ENCODE results near the gene LRRC15.

LRRC15 gene

DNA sequence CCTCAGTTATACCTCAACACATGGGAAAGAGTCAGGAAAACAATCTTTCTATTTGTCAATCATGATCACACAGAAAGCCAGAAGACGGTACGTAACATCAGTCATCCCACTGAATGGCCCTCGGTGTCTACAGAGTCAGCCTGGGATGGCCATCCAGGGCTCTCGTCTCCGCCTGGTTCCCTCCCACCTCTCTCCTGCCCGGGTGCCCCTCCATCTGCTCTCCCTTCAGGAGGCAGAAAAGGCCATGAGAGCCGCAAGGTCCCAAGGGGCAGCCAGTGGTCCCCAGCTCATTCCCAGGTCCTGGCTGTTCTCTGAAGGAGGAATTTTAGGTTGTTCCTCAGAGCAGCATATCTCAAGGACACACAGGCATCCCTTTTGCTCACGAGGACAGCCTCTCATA, 4.4 kb upstream of the LRRC15 start:
- Histone ChIP-seq H3K4me3 (ENCODE audit: low read depth, low read length) (no peak overlapping the region), H3K9me3 (no peaks in the 10 kb centered on the region), H3K4me1 (no peaks in the 10 kb centered on the region), H3K36me3 (no peaks in the 10 kb centered on the region), H3K27me3 (no peaks in the 10 kb centered on the region)
- TF ChIP-seq, protein P1, sequence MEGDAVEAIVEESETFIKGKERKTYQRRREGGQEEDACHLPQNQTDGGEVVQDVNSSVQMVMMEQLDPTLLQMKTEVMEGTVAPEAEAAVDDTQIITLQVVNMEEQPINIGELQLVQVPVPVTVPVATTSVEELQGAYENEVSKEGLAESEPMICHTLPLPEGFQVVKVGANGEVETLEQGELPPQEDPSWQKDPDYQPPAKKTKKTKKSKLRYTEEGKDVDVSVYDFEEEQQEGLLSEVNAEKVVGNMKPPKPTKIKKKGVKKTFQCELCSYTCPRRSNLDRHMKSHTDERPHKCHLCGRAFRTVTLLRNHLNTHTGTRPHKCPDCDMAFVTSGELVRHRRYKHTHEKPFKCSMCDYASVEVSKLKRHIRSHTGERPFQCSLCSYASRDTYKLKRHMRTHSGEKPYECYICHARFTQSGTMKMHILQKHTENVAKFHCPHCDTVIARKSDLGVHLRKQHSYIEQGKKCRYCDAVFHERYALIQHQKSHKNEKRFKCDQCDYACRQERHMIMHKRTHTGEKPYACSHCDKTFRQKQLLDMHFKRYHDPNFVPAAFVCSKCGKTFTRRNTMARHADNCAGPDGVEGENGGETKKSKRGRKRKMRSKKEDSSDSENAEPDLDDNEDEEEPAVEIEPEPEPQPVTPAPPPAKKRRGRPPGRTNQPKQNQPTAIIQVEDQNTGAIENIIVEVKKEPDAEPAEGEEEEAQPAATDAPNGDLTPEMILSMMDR (IDR thresholded peaks at IDR 0.05; ENCODE audit: low read depth, low read length): no peak
- DNase-seq: no peak

DNA sequence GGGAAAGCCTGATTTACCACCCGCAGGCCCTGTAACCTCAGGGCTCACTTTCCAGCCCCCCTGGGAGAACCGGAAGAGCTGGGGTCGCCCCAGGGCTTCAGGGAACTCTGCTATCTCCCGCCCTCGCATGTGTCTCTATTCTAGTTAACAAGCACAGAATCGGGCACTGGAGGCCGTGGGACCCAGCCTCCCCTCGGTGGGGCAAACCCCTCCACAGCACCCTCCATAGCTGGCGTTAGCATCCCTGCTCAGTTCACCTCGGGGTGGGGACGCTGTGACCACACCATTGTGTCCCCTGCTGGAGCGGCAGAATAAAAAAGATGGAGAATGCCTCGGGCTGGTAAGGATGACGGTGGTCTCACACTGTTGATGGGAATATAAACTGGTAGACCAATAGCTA, 3.5 kb upstream of the LRRC15 start:
- Histone ChIP-seq H3K4me3 (ENCODE audit: low read depth, low read length) (no peak overlapping the region), H3K9me3 (no peaks in the 10 kb centered on the region), H3K4me1 (no peaks in the 10 kb centered on the region), H3K36me3 (no peaks in the 10 kb centered on the region), H3K27me3 (no peaks in the 10 kb centered on the region)
- TF ChIP-seq, protein P1 (IDR thresholded peaks at IDR 0.05; ENCODE audit: low read depth, low read length): no peak
- DNase-seq: no peak

DNA sequence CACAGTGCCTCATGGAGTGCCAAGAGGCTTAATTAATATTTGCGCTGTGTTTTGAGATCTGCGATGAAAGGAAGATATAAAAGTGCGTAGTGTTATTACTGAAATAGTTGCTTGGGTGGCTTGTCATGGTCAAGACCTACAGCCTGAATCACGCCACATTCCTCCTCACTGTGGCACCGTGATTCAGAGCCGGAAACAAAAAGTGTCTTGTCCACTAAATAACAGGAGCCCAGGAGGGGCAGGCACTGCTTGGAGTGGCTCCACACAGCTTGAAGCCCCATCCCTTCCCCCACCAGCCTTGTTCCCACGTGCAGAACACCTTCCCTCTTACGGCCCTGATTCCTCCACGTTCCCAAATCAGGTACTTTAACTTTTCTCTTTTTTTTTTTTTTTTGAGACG, 1.2 kb upstream of the LRRC15 start:
- DNase-seq: no peak
- TF ChIP-seq, protein P1 (IDR thresholded peaks at IDR 0.05; ENCODE audit: low read depth, low read length): no peak
- Histone ChIP-seq H3K36me3 (no peaks in the 10 kb centered on the region), H3K9me3 (no peaks in the 10 kb centered on the region), H3K27me3 (no peaks in the 10 kb centered on the region), H3K4me3 (ENCODE audit: low read depth, low read length) (no peak overlapping the region), H3K4me1 (no peaks in the 10 kb centered on the region)

DNA sequence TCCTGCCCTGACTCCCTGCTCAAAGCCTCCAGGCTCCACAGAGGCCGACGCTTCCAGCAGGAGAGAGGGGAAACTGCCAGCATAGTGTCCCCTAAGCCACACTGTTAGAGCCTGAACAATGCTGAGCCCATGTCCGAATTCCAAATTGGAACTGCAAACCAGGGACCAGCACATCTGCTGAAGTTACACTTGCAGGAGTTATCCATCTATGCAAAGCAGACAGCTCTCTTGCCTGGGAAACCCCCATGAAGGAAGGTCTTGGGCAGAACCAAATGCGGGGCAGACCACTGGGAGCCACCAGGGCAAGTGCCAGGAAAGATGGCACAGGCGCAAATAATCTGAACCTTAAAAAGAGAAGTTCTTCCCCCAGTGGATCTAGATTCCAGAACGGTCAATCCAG, 625 bp downstream of the LRRC15 start:
- Histone ChIP-seq H3K27me3 (no peaks in the 10 kb centered on the region), H3K9me3 (no peaks in the 10 kb centered on the region), H3K4me1 (peaks cover 6% of the 10 kb centered on the region), H3K36me3 (no peaks in the 10 kb centered on the region), H3K4me3 (ENCODE audit: low read depth, low read length) (no peak overlapping the region)
- no peak for DNase-seq
- TF ChIP-seq, protein P1 (IDR thresholded peaks at IDR 0.05; ENCODE audit: low read depth, low read length): no peak

DNA sequence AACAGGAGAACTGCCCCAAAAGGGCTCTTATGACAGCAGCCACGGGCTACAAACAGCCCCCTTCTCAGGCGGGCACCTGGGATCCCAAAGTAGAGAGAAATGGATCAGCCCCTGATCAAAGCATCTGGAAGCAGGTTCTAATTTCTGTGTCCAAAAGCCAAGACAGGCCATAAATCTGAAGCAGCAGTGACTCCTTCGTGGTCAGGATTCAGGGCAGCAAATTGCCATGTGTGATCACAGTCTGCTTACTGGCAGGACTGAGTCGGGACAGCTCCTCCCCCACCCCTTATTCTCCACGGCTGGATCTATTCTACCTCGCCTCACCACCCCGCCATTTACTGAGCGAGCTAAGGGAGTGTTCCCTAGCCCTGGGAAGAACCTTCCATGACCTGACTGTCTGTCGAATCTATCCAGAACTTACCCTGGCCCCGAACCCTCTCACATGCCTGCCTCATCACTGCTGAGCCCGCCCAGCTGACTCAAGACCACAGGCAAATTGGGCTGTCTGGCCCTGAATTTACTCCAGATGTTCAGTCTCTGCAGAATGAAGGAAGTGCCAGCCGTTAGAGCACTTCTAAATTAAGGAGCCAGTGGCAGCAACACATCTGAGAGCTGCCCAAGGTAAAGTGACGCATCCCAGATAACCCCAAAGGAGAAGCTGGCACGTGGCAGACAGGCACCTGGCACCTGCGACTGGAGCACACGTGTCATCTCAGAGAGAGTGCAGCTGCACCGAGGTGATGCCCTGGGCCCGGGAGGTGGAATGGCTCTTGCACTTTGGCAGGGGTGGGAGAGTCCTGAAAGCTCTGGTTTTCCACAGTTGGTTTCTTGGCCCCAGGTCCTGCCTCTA, 1.3 kb downstream of the LRRC15 start:
- TF ChIP-seq, protein P1 (IDR thresholded peaks at IDR 0.05; ENCODE audit: low read depth, low read length): no peak
- H3K9me3 ChIP-seq: no peaks in the 10 kb centered on the region
- no peak overlapping the region for H3K4me3 ChIP-seq (ENCODE audit: low read depth, low read length)
- no peaks in the 10 kb centered on the region for H3K27me3 ChIP-seq
- H3K36me3 ChIP-seq: no peaks in the 10 kb centered on the region
- no peak for DNase-seq
- H3K4me1 ChIP-seq: peaks cover 6% of the 10 kb centered on the region

DNA sequence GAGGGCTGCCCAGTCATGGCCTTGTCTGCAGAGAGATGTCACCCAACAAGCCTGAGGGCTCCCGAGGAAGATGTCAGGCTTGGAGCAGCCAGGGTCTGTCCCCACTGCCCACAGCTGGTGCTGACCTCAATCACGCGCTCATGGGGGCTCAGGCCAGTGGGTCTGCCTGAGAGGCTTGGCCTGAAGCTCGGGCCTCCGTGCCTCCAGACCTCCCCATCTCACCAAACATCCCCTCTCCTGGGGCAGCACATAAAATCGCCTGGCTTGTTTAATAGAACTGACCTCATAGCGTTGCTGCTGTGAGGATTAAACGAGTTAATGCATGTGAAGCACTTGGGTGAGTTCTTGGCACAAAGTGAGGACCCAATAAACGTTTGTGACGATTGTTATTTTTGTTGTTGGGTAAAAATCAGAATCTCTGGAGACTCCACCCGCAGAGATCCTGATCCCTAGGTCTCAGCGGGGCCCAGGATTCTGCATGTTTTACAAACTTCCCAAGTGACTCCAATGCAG, 3.5 kb downstream of the LRRC15 start:
- H3K27me3 ChIP-seq: no peaks in the 10 kb centered on the region
- no peaks in the 10 kb centered on the region for H3K36me3 ChIP-seq
- TF ChIP-seq, protein P1 (IDR thresholded peaks at IDR 0.05; ENCODE audit: low read depth, low read length): no peak
- no peak overlapping the region for H3K4me3 ChIP-seq (ENCODE audit: low read depth, low read length)
- H3K4me1 ChIP-seq: peaks cover 6% of the 10 kb centered on the region
- DNase-seq: no peak
- H3K9me3 ChIP-seq: no peaks in the 10 kb centered on the region
